Neural progenitor cell (in vitro differentiated cells): ENCODE data around the gene ARAF. TPM values are rescaled to one million over a fixed set of nuclear protein-coding genes. Genes with fewer than 3 reads are reported as not detected.

Experiments
- DNase-seq: peaks from one replicate; pipeline ENCODE4 v3.0.0-alpha.2; 2016; ENCODE audit warnings: low spot score
- H2AFZ ChIP-seq: fragments of 200-600 bp; sonication (generic); replicated peaks from 2 replicates; pipeline ENCODE4 v1.6.1; 2016; ENCODE audit warnings: antibody characterized with exemption
- H3F3A ChIP-seq: fragments of 200-600 bp; sonication (generic); 2 replicates; pipeline ENCODE4 v1.6.1; 2016; ENCODE audit warnings: antibody characterized with exemption, low read depth
- H3K27ac ChIP-seq: fragments of 200-600 bp; sonication (generic); 2 replicates; pipeline ENCODE4 v1.5.1; 2016; ENCODE audit warnings: mild to moderate bottlenecking
- H3K27me3 ChIP-seq: fragments of 200-600 bp; sonication (generic); 2 replicates; pipeline ENCODE4 v1.6.1; 2016; ENCODE audit warnings: mild to moderate bottlenecking, moderate library complexity
- H3K36me3 ChIP-seq: fragments of 200-600 bp; sonication (generic); 2 replicates; pipeline ENCODE4 v1.5.1; 2016
- H3K4me1 ChIP-seq: fragments of 200-600 bp; sonication (generic); 2 replicates; pipeline ENCODE4 v1.6.1; 2016; ENCODE audit warnings: mixed run types
- H3K4me2 ChIP-seq: fragments of 200-600 bp; sonication (generic); 2 replicates; pipeline ENCODE4 v1.6.1; 2016
- H3K4me3 ChIP-seq: fragments of 200-600 bp; sonication (generic); 2 replicates; pipeline ENCODE4 v1.5.1; 2016
- H3K79me2 ChIP-seq: fragments of 200-600 bp; sonication (generic); 2 replicates; pipeline ENCODE4 v1.6.1; 2016; ENCODE audit warnings: low read depth
- H3K9ac ChIP-seq: fragments of 200-600 bp; sonication (generic); 2 replicates; pipeline ENCODE4 v1.6.1; 2016
- H3K9me3 ChIP-seq: fragments of 200-600 bp; sonication (generic); 2 replicates; pipeline ENCODE4 v1.5.1; 2016; ENCODE audit warnings: low read depth
- H4K20me1 ChIP-seq: fragments of 200-600 bp; sonication (generic); 2 replicates; pipeline ENCODE4 v1.6.1; 2016; ENCODE audit warnings: low read depth
- H3K27ac Mint-ChIP-seq: 3 replicates; pipeline ENCODE4 v1.8.0; 2021; ENCODE audit warnings: mixed read lengths
- H3K27me3 Mint-ChIP-seq: 2 replicates; pipeline ENCODE4 v1.8.0; 2022; ENCODE audit warnings: low read depth, mild to moderate bottlenecking, inconsistent platforms, moderate library complexity, mixed read lengths; ENCODE audit not compliant: insufficient read depth
- H3K36me3 Mint-ChIP-seq: 3 replicates; pipeline ENCODE4 v1.8.0; 2021; ENCODE audit warnings: mixed read lengths
- H3K4me1 Mint-ChIP-seq: 3 replicates; pipeline ENCODE4 v1.8.0; 2021; ENCODE audit warnings: mixed read lengths
- H3K4me3 Mint-ChIP-seq: 3 replicates; pipeline ENCODE4 v1.8.0; 2021; ENCODE audit warnings: mild to moderate bottlenecking, moderate library complexity, mixed read lengths
- H3K9me3 Mint-ChIP-seq: 3 replicates; pipeline ENCODE4 v1.8.0; 2020; ENCODE audit warnings: mixed read lengths
- CTCF ChIP-seq: fragments of 200-600 bp; sonication (generic); IDR thresholded peaks from 2 replicates; pipeline ENCODE4 v1.5.1; 2017; ENCODE audit warnings: antibody characterized with exemption, mild to moderate bottlenecking
- EZH2 ChIP-seq: fragments of 200-600 bp; sonication (generic); IDR thresholded peaks from 2 replicates; pipeline ENCODE4 v1.6.1; 2017; ENCODE audit warnings: antibody characterized with exemption, mild to moderate bottlenecking, moderate library complexity
- EZH2phosphoT487 ChIP-seq: fragments of 200-600 bp; sonication (generic); IDR thresholded peaks from 2 replicates; pipeline ENCODE4 v1.6.1; 2017; ENCODE audit warnings: antibody characterized with exemption
- total RNA-seq: library from RNA; depleted of rRNA; stranded (reverse); fragments of >200 nt; gene quantifications from 2 replicates; pipeline ENCODE4 v1.2.3, GENCODE V29; 2015; ENCODE audit warnings: low replicate concordance

The ARAF gene
- total RNA-seq, 1 donor from 2014 or later = 17.4 TPM

GRCh38 chrX:47562615-47563243, 1.7 kb downstream of the ARAF start:
- peaks cover 17% of the 10 kb centered on the region for H3K4me1 Mint-ChIP-seq
- Histone ChIP-seq H3K27me3 (no peaks in the 10 kb centered on the region), H3K36me3 (no peaks in the 10 kb centered on the region), H4K20me1 (peaks cover 6% of the 10 kb centered on the region), H3K4me3 (no peak overlapping the region), H3K9ac (no peak overlapping the region), H3F3A (no peaks in the 10 kb centered on the region), H3K9me3 (no peaks in the 10 kb centered on the region), H3K4me2 (no peak overlapping the region), H3K27ac (no peak overlapping the region), H3K79me2 (peaks cover 11% of the 10 kb centered on the region), H2AFZ (no peak overlapping the region), H3K4me1 (no peaks in the 10 kb centered on the region)
- peaks cover 6% of the 10 kb centered on the region for H3K27me3 Mint-ChIP-seq
- peaks cover 17% of the 10 kb centered on the region for H3K9me3 Mint-ChIP-seq
- DNase-seq = peak; percentile 37
- peak overlapping the region; percentile 77 for H3K4me3 Mint-ChIP-seq
- TF ChIP-seq CTCF = peak; percentile 53
- no peak for TF ChIP-seq EZH2
- H3K36me3 Mint-ChIP-seq = peaks cover 8% of the 10 kb centered on the region
- H3K27ac Mint-ChIP-seq = no peak overlapping the region

GRCh38 chrX:47563801-47564315, 2.9 kb downstream of the ARAF start:
- H2AFZ ChIP-seq = no peak overlapping the region
- Mint-ChIP-seq H3K27ac (no peak overlapping the region), H3K27me3 (peaks cover 6% of the 10 kb centered on the region), H3K4me1 (peaks cover 17% of the 10 kb centered on the region), H3K9me3 (peaks cover 14% of the 10 kb centered on the region), H3K4me3 (no peak overlapping the region), H3K36me3 (peaks cover 13% of the 10 kb centered on the region)
- H3K36me3 ChIP-seq = no peaks in the 10 kb centered on the region
- H3F3A ChIP-seq = no peaks in the 10 kb centered on the region
- no peaks in the 10 kb centered on the region for H3K4me1 ChIP-seq
- no peak overlapping the region for H3K4me2 ChIP-seq
- H3K27ac ChIP-seq = no peak overlapping the region
- H3K4me3 ChIP-seq = no peak overlapping the region
- H3K9me3 ChIP-seq = no peaks in the 10 kb centered on the region
- no peaks in the 10 kb centered on the region for H3K27me3 ChIP-seq
- no peak overlapping the region for H3K9ac ChIP-seq
- peaks cover 11% of the 10 kb centered on the region for H3K79me2 ChIP-seq
- no peak for DNase-seq
- TF ChIP-seq EZH2 (no peak), EZH2phosphoT487 (no peak), CTCF (no peak)
- H4K20me1 ChIP-seq = peaks cover 6% of the 10 kb centered on the region

GRCh38 chrX:47564438-47565085, 3.6 kb downstream of the ARAF start:
- Histone ChIP-seq H3K36me3 (no peaks in the 10 kb centered on the region), H3K27ac (no peak overlapping the region), H3K4me2 (no peak overlapping the region), H3K9me3 (no peaks in the 10 kb centered on the region), H3K27me3 (no peaks in the 10 kb centered on the region), H3F3A (no peaks in the 10 kb centered on the region), H3K79me2 (peaks cover 11% of the 10 kb centered on the region), H3K4me3 (no peak overlapping the region), H2AFZ (no peak overlapping the region), H4K20me1 (peaks cover 6% of the 10 kb centered on the region), H3K4me1 (no peaks in the 10 kb centered on the region), H3K9ac (no peak overlapping the region)
- no peak for DNase-seq
- TF ChIP-seq CTCF (no peak), EZH2 (no peak), EZH2phosphoT487 (no peak)
- Mint-ChIP-seq H3K9me3 (peaks cover 19% of the 10 kb centered on the region), H3K27me3 (peaks cover 8% of the 10 kb centered on the region), H3K36me3 (peaks cover 19% of the 10 kb centered on the region), H3K4me3 (no peak overlapping the region), H3K4me1 (peaks cover 17% of the 10 kb centered on the region), H3K27ac (no peak overlapping the region)
